ENCODE measurements around the gene HDAC4. TPM values are rescaled to one million over a fixed set of nuclear protein-coding genes. Genes with fewer than 3 reads are reported as not detected.

The HDAC4 gene
- total and polyA plus RNA-seq, 2 of the 8 experiments (the other 6 are each of a cell fraction or from before 2014, with no cell fraction given), result 15.4 to 31.5 TPM

GRCh38 chr2:239220341-239220740 lies 180.5 kb downstream of the HDAC4 start (continued):
- TF ChIP-seq USF2 (IDR thresholded peaks at IDR 0.05; ENCODE audit: low read length), result no peak
- TF ChIP-seq TBP (IDR thresholded peaks at IDR 0.05; ENCODE audit: low read depth, low read length), result no peak
- no peak for TF ChIP-seq HDAC6 (IDR thresholded peaks at IDR 0.05; ENCODE audit: low read depth, low read length)

Measured in H1 (cell line).